Activated T-cell treated with anti-CD3 and anti-CD28 coated beads, Interleukin-2, amount 50 U/mL, for 24 hours (primary cell): ENCODE results near the gene OR52D1.

Experiments
- DNase-seq: peaks from one replicate; pipeline ENCODE4 v3.0.0-alpha.2; 2020
- H3K27ac Mint-ChIP-seq: 2 replicates; pipeline ENCODE4 v1.8.0; 2020; ENCODE audit warnings: mild to moderate bottlenecking, mixed read lengths
- H3K27me3 Mint-ChIP-seq: 2 replicates; pipeline ENCODE4 v1.8.0; 2020; ENCODE audit warnings: mixed read lengths
- H3K36me3 Mint-ChIP-seq: 2 replicates; pipeline ENCODE4 v1.8.0; 2020; ENCODE audit warnings: low read depth, mixed read lengths
- H3K4me1 Mint-ChIP-seq: 2 replicates; pipeline ENCODE4 v1.8.0; 2020; ENCODE audit warnings: low read depth, mixed read lengths
- H3K4me3 Mint-ChIP-seq: 2 replicates; pipeline ENCODE4 v1.8.0; 2020; ENCODE audit warnings: mild to moderate bottlenecking, moderate library complexity, mixed read lengths
- H3K9me3 Mint-ChIP-seq: 2 replicates; pipeline ENCODE4 v1.8.0; 2020; ENCODE audit warnings: mixed read lengths

OR52D1 gene

DNA sequence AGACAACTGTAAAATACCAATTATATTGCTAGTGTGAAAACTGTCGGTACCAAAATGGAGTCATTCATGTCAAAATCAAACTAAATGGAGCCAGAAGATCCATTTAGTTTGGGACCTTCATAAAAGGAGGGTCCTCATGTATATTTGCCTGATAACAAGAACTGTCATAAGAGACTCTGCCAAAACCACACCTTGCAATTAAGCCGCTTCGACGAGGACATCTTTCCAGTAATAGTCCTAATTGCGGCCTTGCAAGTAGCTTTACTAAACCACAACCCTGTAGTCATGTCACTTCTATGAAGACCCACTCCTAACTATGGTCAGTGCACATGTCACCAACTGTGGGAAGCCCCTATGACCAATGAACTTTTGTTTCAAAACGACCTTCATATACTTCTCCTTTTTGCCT is 11.9 kb downstream of the OR52D1 start:
- no peak overlapping the region for H3K4me3 Mint-ChIP-seq

DNA sequence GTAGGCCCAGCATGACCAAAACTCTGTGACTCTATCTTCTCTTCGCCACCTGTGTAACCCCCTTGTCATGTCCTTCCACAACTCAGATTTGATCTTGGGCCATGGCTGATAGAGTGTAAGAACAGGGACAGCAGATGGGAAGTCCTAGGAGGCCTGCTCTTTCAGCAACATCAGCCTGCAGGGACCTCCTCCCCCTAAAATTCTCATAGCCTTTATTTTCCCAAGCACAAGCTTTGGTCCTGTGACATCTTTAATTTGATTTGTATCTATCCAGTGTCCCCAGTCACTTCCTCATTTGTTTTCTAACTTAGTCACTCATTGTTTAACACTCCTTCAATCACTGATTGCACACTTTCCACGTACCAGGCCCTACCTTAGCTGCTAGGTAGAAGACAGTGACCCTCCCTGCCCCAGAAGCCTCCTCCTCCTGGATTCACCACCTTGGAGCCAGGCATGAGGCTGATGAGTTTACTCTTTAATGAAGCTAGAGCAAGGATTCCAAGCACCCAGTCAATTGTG is 16.0 kb downstream of the OR52D1 start:
- H3K27me3 Mint-ChIP-seq = peaks cover 13% of the 10 kb centered on the region
- H3K9me3 Mint-ChIP-seq = no peaks in the 10 kb centered on the region
- H3K4me3 Mint-ChIP-seq = no peak overlapping the region
- H3K27ac Mint-ChIP-seq = no peak overlapping the region
- H3K36me3 Mint-ChIP-seq = no peaks in the 10 kb centered on the region
- DNase-seq = no peak
- H3K4me1 Mint-ChIP-seq = no peaks in the 10 kb centered on the region

More for the DNA sequence above, 11.9 kb downstream of the OR52D1 start:
- Mint-ChIP-seq H3K36me3 (no peaks in the 10 kb centered on the region), H3K27me3 (peaks cover 7% of the 10 kb centered on the region), H3K4me1 (no peaks in the 10 kb centered on the region), H3K9me3 (no peaks in the 10 kb centered on the region), H3K27ac (no peak overlapping the region)
- DNase-seq = no peak

DNA sequence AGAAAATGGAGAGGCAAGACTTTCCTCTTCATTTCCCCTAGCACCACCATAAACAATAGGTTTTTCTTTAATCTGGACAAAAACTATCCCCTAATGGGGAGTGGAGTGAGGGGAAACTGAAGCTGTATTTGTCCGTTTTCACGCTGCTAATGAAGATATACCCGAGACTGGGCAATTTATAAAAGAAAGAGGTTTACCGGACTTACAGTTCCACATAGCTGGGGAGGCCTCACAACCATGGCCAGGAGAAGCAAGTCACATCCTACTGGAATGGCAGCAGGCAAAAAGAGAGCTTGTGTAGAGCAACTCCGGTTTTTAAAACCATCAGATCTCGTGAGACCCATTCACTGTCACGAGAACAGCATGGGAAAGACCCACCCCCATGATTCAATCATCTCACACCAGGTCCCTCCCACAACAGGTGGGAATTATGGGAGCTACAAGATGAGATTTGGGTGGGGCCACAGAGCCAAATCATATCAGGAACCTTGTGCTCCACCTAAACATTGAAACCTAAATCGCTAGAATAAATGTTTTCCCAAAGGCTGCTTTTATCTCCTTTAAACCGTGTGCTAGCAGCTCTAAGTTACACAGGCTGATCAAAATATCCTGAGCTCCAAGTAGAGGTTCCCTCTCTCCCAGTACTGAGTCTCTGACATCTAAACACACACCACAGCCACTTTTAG is 17.0 kb downstream of the OR52D1 start:
- H3K9me3 Mint-ChIP-seq = no peaks in the 10 kb centered on the region
- no peaks in the 10 kb centered on the region for H3K36me3 Mint-ChIP-seq
- no peak overlapping the region for H3K27ac Mint-ChIP-seq
- DNase-seq = no peak
- no peak overlapping the region for H3K4me3 Mint-ChIP-seq
- no peaks in the 10 kb centered on the region for H3K4me1 Mint-ChIP-seq
- H3K27me3 Mint-ChIP-seq = peaks cover 13% of the 10 kb centered on the region

DNA sequence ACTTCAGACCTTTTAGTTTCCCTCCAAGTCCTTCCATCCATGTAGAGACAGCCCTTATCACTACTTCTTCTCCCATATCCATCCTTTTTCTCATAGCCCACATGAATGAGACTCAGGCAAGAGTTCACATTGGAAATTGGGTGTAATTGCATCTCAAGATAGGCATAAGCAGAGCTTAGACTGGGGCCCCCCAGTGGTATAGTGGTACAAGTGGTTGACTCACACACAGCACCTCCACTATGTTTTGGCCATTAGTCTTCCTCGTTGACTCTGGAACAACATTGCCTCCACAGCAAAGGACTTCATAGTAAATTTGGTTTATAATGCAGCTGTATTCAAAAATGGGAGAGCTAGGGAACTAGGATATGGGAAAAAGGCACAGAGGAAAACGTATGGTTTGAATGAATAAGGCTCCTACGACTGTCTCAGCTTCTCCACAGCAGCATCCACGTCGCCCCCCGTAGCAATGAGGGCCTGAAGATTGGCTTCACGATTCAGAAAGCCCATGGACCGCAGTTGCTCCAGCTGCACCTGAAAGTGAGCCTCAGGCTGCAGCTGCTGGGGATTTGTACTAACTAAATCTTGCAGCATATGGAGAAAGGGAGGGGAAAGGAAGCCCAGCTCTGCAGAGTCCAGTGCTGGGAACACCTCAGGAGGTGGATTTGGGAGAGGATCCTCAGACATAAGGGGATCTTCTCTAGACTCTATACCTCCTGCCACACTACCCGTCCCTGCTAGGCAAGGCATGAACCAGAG is 18.9 kb downstream of the OR52D1 start:
- Mint-ChIP-seq H3K9me3 (no peaks in the 10 kb centered on the region), H3K27ac (no peak overlapping the region), H3K4me3 (no peak overlapping the region), H3K4me1 (no peaks in the 10 kb centered on the region), H3K27me3 (peaks cover 8% of the 10 kb centered on the region), H3K36me3 (no peaks in the 10 kb centered on the region)
- no peak for DNase-seq

DNA sequence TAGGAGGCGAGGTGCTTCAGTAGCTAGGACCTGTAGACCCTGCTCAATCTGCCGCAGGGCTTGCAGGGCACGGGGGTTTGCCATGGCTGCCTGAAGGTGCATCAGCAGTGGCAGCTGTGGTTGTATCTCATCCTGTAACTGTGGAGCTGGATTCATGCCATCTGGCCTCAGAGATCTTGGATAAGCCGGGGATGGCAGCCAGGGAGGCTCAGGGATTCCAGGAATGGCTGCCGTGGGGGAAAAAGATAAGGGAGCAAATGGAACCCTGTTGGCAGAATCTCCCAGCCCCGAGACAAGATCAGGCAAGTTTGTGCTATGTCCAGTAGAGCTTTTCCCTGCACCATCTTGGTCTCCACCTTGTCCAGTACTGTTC is 19.4 kb downstream of the OR52D1 start:
- no peaks in the 10 kb centered on the region for H3K4me1 Mint-ChIP-seq
- peaks cover 8% of the 10 kb centered on the region for H3K27me3 Mint-ChIP-seq
- no peaks in the 10 kb centered on the region for H3K36me3 Mint-ChIP-seq
- no peak for DNase-seq
- no peak overlapping the region for H3K4me3 Mint-ChIP-seq
- H3K9me3 Mint-ChIP-seq = no peaks in the 10 kb centered on the region
- H3K27ac Mint-ChIP-seq = no peak overlapping the region

DNA sequence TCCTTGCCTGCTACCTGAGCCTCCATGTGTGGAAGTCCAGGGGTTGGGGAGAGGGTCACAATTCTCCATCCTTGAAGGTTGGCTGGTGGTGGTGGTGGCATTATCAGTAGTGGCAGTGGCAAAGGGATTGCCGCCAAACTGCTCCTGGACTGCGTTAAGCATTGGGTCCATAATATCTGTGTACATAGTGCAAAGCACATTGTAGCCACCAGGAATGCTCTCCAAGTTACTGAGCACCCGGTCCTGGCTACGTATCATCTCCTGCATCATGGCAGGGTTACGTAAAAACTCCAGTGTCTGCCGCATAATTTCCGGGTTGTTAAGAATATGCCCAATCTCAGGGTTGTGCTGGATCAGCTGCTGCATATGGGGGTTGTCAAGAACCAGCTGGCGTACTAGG is 20.1 kb downstream of the OR52D1 start:
- Mint-ChIP-seq H3K27ac (no peak overlapping the region), H3K4me3 (no peak overlapping the region), H3K36me3 (no peaks in the 10 kb centered on the region), H3K9me3 (no peaks in the 10 kb centered on the region), H3K27me3 (peaks cover 8% of the 10 kb centered on the region), H3K4me1 (no peaks in the 10 kb centered on the region)
- no peak for DNase-seq

DNA sequence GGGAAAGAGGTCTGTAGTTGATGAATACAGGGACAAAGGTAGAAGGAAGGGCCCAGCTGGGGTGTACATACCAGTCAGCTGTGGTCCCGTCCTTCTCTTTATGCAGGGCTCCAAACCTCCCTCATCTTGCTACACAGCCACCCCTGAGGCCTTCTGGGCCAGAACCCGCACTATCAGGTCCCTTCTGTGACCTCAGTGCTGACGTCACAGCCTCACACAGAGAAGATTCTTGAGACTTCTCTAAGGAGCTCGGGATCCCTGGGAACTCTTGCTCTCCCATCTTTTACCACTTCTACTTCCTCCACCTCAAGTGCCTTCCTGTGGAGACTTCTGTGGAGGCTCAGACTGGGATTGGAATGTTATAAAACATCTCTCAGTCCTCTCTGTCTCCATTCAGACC is 21.3 kb downstream of the OR52D1 start, which contains the start of gene UBQLN3:
TSS of gene UBQLN3 (minus strand) at position 155 of the 400 bp plus-strand sequence. CDS start 399 bp downstream, outside the sequence.
- Mint-ChIP-seq H3K36me3 (no peaks in the 10 kb centered on the region), H3K9me3 (no peaks in the 10 kb centered on the region), H3K4me1 (no peaks in the 10 kb centered on the region), H3K4me3 (no peak within 1 kb of the TSS), H3K27me3 (peaks cover 8% of the 10 kb centered on the region), H3K27ac (no peak within 1 kb of the TSS)
- DNase-seq = no peak

DNA sequence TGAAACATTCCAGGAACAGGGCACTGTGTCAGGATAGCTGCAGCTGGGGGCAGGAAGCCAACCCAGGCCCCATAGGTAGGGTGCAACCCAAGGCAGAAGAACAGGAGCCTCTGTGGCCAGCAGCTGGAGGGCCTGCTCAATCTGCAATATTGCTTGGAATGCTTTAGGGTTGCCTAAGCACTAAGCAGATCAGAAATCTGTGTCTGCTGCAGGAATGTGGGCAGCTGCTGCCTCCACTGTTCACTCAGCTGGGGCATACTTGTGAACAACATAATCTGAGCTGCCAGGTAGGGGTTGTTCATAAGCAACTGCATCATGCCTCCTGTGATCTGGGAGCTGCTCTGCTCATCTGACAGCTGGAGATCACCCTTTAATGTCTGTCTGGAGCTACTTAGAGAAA is 26.4 kb downstream of the OR52D1 start:
- H3K9me3 Mint-ChIP-seq = no peaks in the 10 kb centered on the region
- no peak overlapping the region for H3K4me3 Mint-ChIP-seq
- H3K27me3 Mint-ChIP-seq = no peaks in the 10 kb centered on the region
- H3K36me3 Mint-ChIP-seq = no peaks in the 10 kb centered on the region
- no peak for DNase-seq
- H3K27ac Mint-ChIP-seq = no peak overlapping the region
- no peaks in the 10 kb centered on the region for H3K4me1 Mint-ChIP-seq

DNA sequence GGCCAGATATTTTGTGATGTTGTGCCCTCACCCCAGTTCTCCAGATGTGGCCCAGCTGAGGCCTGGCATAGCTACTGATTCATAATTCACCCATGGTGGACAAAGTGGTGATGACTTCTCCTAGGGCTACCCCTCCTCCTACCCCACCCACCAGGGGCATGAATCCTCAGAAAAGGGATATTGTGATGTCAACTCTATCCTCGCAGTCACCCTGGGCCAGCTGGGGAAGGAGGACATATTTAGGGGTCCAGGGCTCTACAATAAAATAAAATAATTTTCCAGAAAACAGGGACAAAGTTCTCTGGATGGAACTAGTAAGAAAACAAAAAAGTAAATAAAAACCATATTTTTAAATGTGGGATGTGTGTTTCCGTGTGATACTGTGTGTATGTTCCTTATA is 28.1 kb downstream of the OR52D1 start, which contains the start of gene UBQLNL:
TSS of gene UBQLNL (minus strand) at position 101 of the 400 bp plus-strand sequence. CDS start 258 bp downstream, outside the sequence.
- H3K4me3 Mint-ChIP-seq = no peak within 1 kb of the TSS

DNA sequence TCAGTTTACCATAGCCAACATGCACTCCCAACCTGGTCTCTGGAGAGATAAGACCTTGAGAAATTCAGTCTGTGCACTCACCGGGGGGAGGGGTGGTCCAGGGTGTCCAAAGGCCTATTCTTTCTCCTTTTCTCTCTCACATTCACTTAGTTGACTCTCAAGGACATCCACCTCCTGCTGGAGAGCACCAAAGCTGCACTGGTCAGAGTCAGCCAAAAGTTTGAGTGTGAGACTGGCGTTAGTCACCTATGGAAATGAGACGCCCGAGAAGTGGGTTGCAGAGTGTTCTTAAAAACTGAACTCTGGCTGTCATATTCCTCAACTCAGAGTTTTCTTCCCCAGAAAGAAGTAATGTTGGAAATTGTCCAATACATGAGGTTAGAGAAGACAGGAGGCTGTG is 33.1 kb downstream of the OR52D1 start:
- no peak for DNase-seq
- Mint-ChIP-seq H3K9me3 (no peaks in the 10 kb centered on the region), H3K36me3 (no peaks in the 10 kb centered on the region), H3K27me3 (no peaks in the 10 kb centered on the region), H3K4me1 (no peaks in the 10 kb centered on the region), H3K4me3 (no peak overlapping the region), H3K27ac (no peak overlapping the region)

More for the DNA sequence above, 28.1 kb downstream of the OR52D1 start, which contains the start of gene UBQLNL:
- Mint-ChIP-seq H3K27me3 (no peaks in the 10 kb centered on the region), H3K4me1 (no peaks in the 10 kb centered on the region), H3K27ac (no peak within 1 kb of the TSS), H3K9me3 (no peaks in the 10 kb centered on the region), H3K36me3 (no peaks in the 10 kb centered on the region)
- no peak for DNase-seq

DNA sequence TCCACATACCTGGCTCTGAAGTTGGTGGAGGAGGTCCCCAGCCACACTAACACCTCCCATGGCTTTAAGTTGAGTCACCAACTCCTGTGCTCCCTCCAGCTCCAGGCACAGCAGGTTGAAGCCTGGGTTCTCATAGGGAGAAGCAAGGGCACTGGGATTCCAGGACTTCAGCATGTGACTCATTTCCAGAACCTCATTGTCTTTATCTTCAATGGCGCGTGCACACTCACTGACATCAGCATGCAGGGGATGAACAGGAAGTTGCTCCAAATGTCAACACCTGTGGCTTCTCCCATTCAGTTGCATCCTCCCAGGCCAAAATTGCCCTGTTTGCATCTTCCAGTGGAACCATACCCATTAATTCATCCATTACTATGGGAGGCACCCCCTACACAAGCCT is 33.8 kb downstream of the OR52D1 start:
- Mint-ChIP-seq H3K36me3 (no peaks in the 10 kb centered on the region), H3K4me3 (no peak overlapping the region), H3K4me1 (no peaks in the 10 kb centered on the region), H3K27me3 (no peaks in the 10 kb centered on the region), H3K9me3 (no peaks in the 10 kb centered on the region), H3K27ac (no peak overlapping the region)
- DNase-seq = no peak

DNA sequence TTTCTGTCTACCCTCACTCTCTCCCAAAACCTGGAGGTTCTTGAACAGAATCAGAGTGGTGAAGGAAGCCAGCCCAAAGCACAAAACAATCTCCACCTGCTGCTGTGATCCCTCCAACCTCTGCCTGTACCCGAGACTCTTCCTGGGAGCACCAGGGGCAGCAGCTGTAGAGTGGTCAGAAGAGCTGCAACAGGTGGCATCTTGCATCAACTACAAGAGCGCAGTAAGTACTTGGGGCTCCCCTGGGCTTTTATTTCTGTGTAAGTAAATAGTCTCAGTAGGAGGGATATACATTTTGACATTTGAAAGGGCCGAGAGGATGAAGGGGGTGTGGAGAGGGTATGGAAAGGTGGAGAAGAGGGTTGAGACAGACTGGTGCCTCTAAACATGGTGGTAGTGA is 36.3 kb downstream of the OR52D1 start:
- no peaks in the 10 kb centered on the region for H3K4me1 Mint-ChIP-seq
- no peaks in the 10 kb centered on the region for H3K9me3 Mint-ChIP-seq
- no peak for DNase-seq
- H3K27me3 Mint-ChIP-seq = no peaks in the 10 kb centered on the region
- H3K27ac Mint-ChIP-seq = no peak overlapping the region
- no peak overlapping the region for H3K4me3 Mint-ChIP-seq
- no peaks in the 10 kb centered on the region for H3K36me3 Mint-ChIP-seq

DNA sequence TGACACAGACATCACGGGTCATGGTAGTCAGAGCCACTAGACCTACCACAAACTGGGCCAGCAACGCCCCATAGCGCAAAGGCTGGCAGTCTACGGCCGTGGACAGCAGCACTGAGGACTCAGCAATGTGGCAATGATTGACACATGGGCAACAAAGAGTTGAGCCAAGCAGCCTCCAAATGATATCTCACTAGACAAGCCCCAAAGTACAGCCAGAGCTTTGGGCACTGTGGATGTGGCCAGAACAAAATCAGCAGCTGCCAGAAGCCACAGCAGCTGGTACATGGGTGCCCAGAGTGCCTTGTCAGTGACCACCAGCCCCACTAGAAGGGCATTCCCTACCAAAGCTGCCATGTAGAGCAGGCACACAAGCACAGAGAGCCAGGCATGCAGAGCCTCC is 39.2 kb downstream of the OR52D1 start:
- Mint-ChIP-seq H3K36me3 (no peaks in the 10 kb centered on the region), H3K4me1 (no peaks in the 10 kb centered on the region), H3K4me3 (no peak overlapping the region)

DNA sequence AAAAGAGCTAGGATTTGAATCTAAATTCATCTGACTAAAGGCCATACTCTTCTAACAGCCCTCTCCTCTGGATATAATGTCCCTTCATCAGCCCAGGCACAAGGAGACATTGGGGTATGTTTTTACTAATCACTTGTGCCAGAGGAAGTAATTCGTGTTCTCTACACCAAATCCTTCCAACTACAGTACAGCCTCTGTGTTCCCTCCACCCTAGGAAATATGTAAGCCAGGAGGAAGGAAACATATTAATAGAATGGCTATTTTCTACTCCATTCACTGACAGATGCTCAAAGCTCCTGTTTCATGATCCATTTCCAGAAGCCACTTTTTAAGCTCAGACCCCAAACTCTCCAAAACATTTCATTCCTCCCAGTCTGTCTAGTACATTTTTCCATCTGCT is 40.0 kb downstream of the OR52D1 start:
- no peaks in the 10 kb centered on the region for H3K9me3 Mint-ChIP-seq
- H3K36me3 Mint-ChIP-seq = no peaks in the 10 kb centered on the region
- no peaks in the 10 kb centered on the region for H3K4me1 Mint-ChIP-seq
- no peak overlapping the region for H3K27ac Mint-ChIP-seq
- no peaks in the 10 kb centered on the region for H3K27me3 Mint-ChIP-seq
- DNase-seq = no peak
- H3K4me3 Mint-ChIP-seq = no peak overlapping the region

More for the DNA sequence above, 39.2 kb downstream of the OR52D1 start:
- no peak for DNase-seq
- H3K27ac Mint-ChIP-seq = no peak overlapping the region
- H3K9me3 Mint-ChIP-seq = no peaks in the 10 kb centered on the region
- no peaks in the 10 kb centered on the region for H3K27me3 Mint-ChIP-seq
